HG02678 (cell line): ENCODE data around the gene NTS.

Source experiments
- ATAC-seq: cut with Tn5 transposase; IDR thresholded peaks from one replicate; pipeline ENCODE4 v1.9.1; 2021; ENCODE audit warnings: mild to moderate bottlenecking, moderate library complexity; ENCODE audit not compliant: unreplicated experiment

NTS gene

DNA sequence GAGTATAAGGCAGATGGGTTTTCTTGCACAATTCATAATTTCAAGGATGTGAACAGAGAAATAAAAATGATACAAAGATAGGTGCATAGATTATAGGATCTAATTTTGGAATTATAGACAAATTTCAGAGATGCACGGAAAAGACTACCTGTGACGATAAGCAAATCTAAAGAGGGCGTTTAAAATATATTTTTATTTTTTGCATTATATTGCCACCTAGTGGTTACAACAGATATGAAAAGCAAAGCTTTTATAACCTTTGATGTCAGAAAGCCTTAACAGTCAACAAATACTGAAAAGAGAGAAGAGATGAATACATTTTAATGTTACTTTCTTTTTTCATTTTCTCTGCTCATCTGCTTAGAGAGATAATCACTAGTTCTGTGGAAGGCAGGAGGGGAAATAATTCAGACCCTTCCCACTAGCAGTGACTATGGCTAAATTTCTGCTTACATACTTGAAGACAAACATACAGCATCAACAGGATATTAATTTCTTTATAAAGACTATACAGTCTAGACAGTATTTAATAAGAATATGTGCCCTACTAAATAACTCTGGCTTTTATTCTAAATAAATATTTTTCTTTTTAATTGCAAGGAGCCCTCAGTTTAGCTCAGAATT lies 46.3 kb downstream of the NTS start:
- ATAC-seq: peak; percentile 76

DNA sequence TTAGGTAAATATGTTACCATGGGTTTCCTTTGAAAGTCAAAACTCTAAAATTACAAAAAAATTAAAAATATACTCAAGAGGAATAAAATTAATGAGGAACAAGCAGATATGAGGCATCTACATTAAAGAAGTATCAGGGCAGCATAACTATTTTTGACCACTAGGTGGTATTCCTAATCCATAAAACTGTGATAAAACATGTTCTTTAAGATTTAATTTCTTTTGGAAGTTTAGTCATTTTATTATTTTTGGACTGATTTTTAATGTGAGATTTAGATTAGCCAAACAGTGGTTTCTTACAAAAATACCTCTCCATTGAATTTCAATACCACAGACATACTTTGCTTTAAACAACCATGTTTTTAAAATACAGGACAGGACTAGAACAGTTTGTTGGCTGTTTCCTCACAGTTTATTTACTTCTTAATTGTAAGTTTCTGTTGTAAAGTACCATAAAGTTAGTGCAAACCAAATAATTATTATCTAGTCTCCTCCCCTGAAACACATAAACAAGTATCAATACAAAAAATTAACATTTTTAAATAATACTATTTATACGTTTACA lies 49.8 kb downstream of the NTS start:
- ATAC-seq: no peak

DNA sequence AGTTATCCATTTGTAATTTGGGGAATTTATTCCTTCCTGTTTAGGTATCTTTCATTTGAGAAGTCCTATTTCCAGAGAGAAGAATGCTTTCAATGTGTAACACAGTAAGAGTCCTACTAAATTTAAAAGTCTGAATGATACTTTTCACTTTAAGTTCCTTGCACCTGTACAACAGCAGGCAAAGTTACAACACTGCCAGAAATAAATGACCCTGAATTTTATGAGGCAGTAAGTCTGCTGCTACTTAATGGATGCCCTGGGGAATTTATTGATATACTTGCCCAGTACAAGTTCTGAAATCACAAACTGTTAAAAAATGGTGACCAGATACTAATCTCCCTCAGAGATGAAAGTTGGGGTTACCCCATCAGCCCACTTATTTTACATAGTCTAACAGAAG lies 53.1 kb downstream of the NTS start:
- ATAC-seq: no peak
